GM04504 (cell line): ENCODE data around the gene PIEZO2.
"Not testable (repeated sequence)": the region's sequence is repeated elsewhere in the genome, so short reads cannot be mapped to it uniquely, and the experiment has no call there.

Source experiments
- DNase-seq: peaks from one replicate; pipeline ENCODE4 v3.0.0-alpha.2; 2012; ENCODE audit warnings: low read depth

Gene PIEZO2

GRCh38 chr18:10928011-10928771 lies 221.2 kb downstream of the PIEZO2 start:
- DNase-seq: no peak

DNA sequence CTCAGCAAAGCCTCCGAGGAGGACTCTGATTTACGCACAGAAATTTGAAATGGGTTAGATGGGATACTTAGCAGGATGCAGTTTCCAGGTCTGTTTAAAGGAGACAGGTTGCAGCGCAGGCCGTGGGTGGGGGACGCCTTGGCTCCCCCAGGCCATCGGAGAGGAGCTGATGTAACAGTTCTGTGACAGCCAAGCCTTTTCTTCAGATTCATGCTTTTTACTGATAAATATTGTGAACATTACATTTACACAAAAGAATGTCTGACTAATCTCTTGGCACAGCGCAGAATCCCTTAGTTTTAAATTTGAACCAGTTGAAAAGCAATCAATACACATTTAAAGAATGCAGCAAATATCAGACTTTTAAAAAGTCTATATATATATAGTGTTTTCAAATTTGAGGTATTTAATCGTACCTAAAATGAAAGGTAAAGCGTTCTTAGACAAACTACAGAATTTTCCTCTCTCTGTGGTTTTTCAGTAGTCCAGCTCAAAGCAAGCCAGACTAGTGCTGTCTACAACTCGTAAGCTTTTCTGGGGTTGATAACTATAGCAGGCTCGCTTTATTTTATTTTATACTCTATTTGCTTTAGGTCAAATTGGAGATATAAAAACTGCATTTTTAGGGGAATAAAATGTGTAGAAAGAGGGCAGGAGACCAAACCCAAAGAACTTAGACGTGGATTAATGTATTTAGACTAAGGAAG lies 221.9 kb downstream of the PIEZO2 start:
- DNase-seq: no peak

- DNase-seq: no peak
These were observed 222.7 kb downstream of the PIEZO2 start for GRCh38 chr18:10926621-10927161.

DNA sequence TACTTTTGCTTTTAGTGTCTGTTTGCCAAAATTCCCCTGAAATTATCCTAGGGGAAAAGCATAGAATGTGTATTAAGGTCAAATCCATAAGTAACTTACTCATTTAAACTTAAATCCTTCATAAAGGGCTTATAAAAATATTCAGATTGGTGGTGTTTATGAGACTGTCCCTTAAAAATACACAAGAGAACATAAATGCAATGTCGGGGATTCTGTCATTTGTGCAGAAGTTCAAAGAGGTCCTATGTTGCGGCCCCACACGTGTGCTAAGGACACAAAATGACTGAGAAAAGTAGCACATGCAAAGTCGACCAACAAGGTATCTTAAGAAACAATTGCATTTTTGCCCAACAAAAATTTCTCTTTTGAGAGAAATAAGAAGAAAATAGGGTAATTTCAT lies 225.1 kb downstream of the PIEZO2 start:
- no peak for DNase-seq

- no peak for DNase-seq
These were observed 225.8 kb downstream of the PIEZO2 start for GRCh38 chr18:10923551-10924070.

- DNase-seq: no peak
These were observed 226.2 kb downstream of the PIEZO2 start for GRCh38 chr18:10923141-10923540.

GRCh38 chr18:10922712-10923111 lies 226.7 kb downstream of the PIEZO2 start:
- DNase-seq: not testable (repeated sequence)

GRCh38 chr18:10920309-10920708 lies 229.1 kb downstream of the PIEZO2 start:
- DNase-seq: not testable (repeated sequence)

DNA sequence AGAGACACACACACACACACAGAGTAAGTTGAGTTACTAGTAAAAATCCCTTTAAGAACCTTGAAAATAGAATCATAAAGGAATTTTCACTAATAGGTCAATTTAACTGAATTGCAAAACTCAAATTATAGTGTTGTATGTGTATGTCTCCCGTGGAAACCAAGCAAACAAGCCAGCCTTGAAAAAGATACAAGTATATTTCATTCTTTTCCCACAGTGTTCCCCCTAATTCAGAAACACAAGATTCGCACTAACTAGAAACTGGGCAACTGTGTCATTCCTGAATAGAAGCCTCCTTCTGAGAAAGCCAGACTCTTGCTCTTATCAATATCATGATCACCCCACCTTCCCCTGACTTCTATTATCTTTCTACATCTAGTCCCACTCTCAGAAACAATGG lies 229.5 kb downstream of the PIEZO2 start:
- no peak for DNase-seq

- DNase-seq: no peak
These were observed 232.5 kb downstream of the PIEZO2 start for GRCh38 chr18:10916865-10917264.

DNA sequence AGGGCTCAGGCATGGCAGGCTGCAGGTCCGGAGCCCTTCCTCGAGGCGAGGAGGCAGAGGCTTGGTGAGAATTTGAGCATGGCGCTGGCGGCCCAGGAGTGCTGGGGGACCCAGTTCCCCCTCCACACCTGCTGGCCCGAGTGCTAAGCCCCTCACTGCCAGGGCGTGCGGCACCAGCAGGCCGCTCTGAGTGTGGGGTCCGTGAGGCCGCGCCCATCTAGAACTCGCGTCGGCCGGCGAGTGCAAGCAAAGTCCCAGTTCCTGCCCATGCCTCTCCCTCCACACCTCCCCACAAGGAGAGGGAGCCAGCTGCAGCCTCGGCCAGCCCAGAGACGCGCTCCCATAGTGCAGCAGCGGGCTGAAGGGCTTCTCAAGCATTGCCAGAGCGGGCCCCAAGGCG lies 233.0 kb downstream of the PIEZO2 start:
- no peak for DNase-seq

DNA sequence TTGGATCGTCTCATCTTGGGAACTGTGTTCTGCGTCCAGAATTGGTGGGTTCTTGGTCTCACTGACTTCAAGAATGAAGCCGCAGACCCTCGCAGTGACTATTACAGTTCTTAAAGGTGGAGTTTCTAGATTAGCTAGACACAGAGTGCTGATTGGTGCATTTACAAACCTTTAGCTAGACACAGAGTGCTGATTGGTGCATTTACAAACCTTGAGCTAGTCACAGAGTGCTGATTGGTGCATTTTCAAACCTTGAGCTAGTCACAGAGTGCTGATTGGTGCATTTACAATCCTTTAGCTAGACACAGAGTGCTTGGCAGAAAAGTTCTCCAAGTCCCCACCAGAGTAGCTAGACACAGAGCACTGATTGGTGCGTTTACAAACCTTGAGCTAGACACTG lies 233.6 kb downstream of the PIEZO2 start:
- not testable (repeated sequence) for DNase-seq

- DNase-seq: not testable (repeated sequence)
These were observed 234.8 kb downstream of the PIEZO2 start for GRCh38 chr18:10914610-10915009.

DNA sequence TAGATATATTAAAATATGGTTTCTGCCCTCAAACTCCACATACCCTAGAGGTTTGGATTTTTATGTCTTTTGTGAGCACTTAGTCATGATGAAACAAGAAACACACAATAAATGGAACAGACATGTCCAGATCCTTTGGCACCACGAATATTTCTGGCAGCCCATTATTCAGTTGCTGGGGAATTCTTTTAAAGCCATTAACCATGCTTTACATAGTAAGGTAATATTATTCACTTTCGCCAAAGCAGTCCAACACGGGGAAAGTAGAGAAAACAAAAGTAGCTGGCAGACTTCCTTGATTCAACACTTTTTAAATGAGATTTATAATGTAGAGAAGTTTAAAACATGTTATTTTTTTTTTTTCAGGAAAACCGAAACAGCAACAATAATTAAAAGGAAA lies 235.4 kb downstream of the PIEZO2 start:
- no peak for DNase-seq

DNA sequence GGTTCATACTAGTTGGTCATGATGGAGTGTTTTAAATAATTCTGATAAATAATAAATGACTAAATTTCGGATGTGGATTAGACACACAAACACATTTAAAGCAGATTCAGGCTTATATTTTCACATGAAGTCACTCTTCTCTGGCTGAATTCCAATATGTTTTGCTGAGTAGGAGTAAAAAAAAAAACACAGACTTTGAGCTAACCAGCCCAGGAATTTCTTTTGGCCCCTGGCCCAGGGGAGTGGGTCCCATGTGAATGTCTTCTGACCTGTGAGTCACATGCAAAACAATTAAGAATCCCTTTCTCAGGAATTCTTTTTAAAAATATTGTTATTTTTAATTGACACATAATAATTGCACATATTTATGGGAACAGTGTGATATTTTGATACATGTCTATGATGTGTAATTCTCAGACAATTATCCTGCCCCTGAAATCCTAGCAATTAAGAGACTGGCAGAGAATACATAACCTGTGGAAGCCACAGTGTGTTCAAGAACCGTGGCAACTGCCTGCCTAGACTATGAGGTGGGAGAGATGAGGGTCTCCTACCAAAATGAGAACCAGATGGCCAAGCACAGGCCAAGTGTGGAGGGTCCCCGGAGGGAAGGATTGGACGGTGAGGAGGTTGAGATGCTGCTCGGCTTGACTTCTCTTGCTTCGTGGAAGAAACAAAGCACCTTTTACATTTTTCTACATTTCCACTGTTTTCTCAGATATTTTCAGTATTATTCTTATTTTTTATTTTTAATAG lies 236.4 kb downstream of the PIEZO2 start:
- no peak for DNase-seq

DNA sequence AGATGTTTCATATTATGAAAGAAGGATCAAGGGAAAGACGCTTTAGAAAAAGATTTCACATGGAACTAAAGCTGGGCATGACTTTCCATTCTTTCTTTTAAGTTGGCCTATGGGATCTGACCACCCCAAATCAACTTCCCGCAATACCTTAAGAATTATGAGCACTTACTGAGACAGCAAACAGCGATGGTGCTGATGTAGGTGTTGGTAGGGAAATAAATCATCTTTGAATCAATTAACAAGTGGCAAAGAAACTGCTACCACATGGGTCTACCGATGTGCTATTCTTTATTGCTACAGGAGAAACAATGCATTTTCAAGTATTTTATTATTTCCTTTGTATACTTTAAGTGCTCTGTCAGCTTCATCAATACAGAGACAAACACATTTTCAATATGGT lies 239.6 kb downstream of the PIEZO2 start:
- DNase-seq: no peak

- DNase-seq: no peak
These were observed 240.6 kb downstream of the PIEZO2 start for GRCh38 chr18:10908760-10909159.

DNA sequence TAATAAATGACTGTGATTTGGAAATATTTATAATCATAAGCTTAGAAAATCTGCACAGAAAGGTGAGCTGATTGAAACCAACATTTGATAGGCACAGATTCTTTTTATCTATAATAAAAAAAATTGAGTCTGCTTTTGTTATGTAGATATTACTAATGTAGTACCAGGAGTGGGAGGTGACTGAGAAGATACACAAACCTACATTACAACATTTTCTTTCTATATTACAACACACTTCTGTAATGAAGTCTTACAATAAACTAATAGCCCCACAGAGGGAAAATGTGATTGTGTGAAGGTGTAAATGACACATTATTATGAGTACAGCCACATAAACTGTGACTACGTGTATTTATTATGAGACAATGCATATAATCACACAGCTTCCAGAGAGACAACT lies 241.6 kb downstream of the PIEZO2 start:
- no peak for DNase-seq

DNA sequence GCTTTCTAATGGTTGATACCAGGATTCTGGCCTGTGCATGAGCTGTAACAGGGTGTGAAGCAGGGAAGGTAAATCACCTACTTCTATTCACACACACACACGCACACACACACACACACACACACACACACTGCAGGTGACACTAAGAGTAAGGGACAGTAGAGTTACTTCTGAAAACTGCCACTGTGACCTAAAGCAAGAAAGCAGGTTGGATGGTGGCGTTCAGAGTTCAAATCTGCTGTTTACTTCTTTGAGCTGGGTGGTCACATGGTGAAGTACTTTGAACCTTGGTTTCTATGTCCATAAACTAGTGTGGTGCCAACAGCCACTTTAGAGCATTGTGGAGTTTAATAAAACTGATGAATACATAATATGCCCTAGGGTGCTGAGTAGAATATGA lies 248.0 kb downstream of the PIEZO2 start:
- no peak for DNase-seq

DNA sequence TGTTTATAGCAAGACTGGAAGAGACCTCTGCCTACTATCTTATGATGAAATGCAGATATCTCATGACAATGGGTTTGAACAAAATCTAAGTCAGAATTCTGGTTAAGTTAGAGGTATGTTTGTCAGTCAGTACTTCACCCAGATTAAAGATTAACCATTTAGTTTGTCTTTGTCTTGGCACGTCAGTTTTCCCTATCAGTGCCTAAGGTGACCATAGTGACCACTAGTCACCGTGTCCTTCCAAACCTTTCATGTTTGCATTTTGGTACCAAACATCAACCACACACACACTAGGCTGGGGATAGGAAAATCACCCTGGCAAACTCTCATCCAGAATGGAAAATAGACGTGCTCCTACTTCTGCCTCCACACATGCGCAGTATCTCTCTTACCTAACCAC lies 248.9 kb downstream of the PIEZO2 start:
- DNase-seq: no peak

- no peak for DNase-seq
These were observed 249.9 kb downstream of the PIEZO2 start for GRCh38 chr18:10899481-10899880.

DNA sequence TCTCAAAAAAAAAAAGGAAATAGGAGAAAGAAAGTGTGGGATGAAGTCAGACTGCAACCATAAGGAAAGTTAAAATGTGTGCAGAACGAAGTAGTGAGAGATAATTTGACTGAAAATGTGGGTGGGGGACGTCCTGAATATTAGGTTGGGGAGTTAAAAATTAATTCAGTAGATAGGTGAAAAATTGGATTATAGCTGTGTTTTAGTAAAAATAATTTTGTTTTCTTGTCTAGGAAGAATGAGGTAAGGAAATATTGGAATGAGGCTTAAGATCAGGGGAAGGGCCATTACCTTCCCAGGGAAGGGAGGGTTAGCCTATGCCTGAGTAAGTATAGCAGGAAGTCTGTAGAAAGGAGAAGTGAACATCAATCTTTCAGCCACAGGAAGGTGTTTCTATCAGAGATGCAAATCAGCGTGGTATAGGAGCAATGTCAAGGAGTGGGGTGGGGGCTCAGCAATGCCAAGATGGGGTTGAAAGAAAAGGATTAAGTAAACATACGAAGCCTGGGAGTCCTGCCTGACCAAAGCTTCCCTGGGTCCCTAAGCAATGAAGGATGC lies 250.9 kb downstream of the PIEZO2 start:
- DNase-seq: no peak
